ENCODE measurements around the gene FKRP. TPM values are rescaled to one million over a fixed set of nuclear protein-coding genes. Genes with fewer than 3 reads are reported as not detected.

Gene FKRP
- total and polyA plus RNA-seq, 2 of the 13 experiments (the other 11 are each of a cell fraction or from before 2014, with no cell fraction given), result 7.3 to 9.8 TPM

DNA sequence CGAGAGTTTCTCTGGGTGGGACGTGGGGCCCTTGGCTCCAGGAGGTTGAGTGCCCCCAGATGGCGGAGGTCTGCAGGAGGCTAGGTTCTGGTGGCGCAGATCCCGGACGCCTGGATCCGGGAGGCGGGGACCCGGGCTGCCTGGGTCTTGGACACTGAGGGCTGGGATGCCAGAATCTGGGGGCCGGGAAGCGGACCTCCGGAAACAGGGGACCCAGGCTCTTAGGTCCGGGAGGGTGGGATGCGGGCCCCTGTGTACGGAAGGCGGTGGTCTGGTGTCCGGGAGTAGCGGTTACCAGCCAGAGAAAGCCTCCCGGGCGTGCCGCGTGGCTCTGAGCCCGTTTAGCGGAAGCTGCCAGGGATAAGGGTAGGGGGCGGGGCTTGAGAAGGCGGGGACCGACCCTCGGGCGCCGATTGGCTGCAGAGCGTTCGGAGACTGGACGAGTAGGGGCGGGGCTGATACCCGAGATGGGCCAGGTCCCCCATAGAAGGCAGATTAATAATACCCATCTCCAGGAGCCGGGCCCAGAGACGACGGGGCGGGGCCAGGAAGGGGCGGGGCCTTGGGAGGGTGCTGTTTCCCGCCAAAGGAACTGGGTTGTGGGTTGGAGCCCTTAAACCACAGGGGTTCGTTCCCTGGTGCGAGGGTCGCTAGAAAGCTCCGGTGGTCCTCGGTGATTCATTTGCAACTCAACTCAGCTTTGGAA is 42.6 kb downstream of the FKRP start, which contains the start of gene SLC1A5 (continued):
- TF ChIP-seq ZFY (CRISPR knock-in tag; IDR thresholded peaks at IDR 0.05) (no peak), SP140L (CRISPR knock-in tag; IDR thresholded peaks at IDR 0.05; ENCODE audit: borderline replicate concordance) (no peak; the same call in 1 of the 2 replicates), PAWR (CRISPR knock-in tag; IDR thresholded peaks at IDR 0.05; ENCODE audit: borderline replicate concordance) (no peak), ZNF777 (CRISPR knock-in tag; IDR thresholded peaks at IDR 0.05) (no peak; the same call in 1 of the 2 replicates), NBN (conservative IDR thresholded peaks at IDR 0.05) (no peak), ZNF570 (CRISPR knock-in tag; IDR thresholded peaks at IDR 0.05; ENCODE audit: borderline replicate concordance) (peak; percentile 37; the same call in 1 of the 2 replicates), SKI (IDR thresholded peaks at IDR 0.05; ENCODE audit: partially characterized antibody) (no peak), SIX4 (CRISPR knock-in tag; IDR thresholded peaks at IDR 0.05) (peak; percentile 73), ZNF234 (CRISPR knock-in tag; conservative IDR thresholded peaks at IDR 0.05) (peak; percentile 59; the same call in 1 of the 2 replicates), ZFP37 (CRISPR knock-in tag; IDR thresholded peaks at IDR 0.05; ENCODE audit: borderline replicate concordance) (no peak; the same call in 1 of the 2 replicates), ZSCAN29 (CRISPR knock-in tag; conservative IDR thresholded peaks at IDR 0.05) (no peak), KAT2B (IDR thresholded peaks at IDR 0.05; ENCODE audit: borderline replicate concordance, low read depth, low read length) (no peak), HNRNPLL (IDR thresholded peaks at IDR 0.05; ENCODE audit: low read depth, low read length, poor library complexity, severe bottlenecking) (peak; percentile 62), ZNF333 (CRISPR knock-in tag; IDR thresholded peaks at IDR 0.05; ENCODE audit: borderline replicate concordance) (no peak), ZNF3 (CRISPR knock-in tag; IDR thresholded peaks at IDR 0.05) (no peak), ZBTB38 (CRISPR knock-in tag; IDR thresholded peaks at IDR 0.05) (peak; percentile 42; the same call in 1 of the 2 replicates), U2AF1 (optimal IDR thresholded peaks at IDR 0.05; ENCODE audit: low read depth, low read length) (peak; percentile 86)
- TF ChIP-seq, protein P1, sequence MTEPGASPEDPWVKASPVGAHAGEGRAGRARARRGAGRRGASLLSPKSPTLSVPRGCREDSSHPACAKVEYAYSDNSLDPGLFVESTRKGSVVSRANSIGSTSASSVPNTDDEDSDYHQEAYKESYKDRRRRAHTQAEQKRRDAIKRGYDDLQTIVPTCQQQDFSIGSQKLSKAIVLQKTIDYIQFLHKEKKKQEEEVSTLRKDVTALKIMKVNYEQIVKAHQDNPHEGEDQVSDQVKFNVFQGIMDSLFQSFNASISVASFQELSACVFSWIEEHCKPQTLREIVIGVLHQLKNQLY (CRISPR knock-in tag; IDR thresholded peaks at IDR 0.05), result 0 out of 2 replicates have a peak, but pooled peaks have one; percentile 29
- TF ChIP-seq, protein P2, sequence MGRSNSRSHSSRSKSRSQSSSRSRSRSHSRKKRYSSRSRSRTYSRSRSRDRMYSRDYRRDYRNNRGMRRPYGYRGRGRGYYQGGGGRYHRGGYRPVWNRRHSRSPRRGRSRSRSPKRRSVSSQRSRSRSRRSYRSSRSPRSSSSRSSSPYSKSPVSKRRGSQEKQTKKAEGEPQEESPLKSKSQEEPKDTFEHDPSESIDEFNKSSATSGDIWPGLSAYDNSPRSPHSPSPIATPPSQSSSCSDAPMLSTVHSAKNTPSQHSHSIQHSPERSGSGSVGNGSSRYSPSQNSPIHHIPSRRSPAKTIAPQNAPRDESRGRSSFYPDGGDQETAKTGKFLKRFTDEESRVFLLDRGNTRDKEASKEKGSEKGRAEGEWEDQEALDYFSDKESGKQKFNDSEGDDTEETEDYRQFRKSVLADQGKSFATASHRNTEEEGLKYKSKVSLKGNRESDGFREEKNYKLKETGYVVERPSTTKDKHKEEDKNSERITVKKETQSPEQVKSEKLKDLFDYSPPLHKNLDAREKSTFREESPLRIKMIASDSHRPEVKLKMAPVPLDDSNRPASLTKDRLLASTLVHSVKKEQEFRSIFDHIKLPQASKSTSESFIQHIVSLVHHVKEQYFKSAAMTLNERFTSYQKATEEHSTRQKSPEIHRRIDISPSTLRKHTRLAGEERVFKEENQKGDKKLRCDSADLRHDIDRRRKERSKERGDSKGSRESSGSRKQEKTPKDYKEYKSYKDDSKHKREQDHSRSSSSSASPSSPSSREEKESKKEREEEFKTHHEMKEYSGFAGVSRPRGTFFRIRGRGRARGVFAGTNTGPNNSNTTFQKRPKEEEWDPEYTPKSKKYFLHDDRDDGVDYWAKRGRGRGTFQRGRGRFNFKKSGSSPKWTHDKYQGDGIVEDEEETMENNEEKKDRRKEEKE (IDR thresholded peaks at IDR 0.05), result no peak
- TF ChIP-seq, protein P3, sequence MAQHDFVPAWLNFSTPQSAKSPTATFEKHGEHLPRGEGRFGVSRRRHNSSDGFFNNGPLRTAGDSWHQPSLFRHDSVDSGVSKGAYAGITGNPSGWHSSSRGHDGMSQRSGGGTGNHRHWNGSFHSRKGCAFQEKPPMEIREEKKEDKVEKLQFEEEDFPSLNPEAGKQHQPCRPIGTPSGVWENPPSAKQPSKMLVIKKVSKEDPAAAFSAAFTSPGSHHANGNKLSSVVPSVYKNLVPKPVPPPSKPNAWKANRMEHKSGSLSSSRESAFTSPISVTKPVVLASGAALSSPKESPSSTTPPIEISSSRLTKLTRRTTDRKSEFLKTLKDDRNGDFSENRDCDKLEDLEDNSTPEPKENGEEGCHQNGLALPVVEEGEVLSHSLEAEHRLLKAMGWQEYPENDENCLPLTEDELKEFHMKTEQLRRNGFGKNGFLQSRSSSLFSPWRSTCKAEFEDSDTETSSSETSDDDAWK (CRISPR knock-in tag; IDR thresholded peaks at IDR 0.05), result no peak
- TF ChIP-seq, protein P4, sequence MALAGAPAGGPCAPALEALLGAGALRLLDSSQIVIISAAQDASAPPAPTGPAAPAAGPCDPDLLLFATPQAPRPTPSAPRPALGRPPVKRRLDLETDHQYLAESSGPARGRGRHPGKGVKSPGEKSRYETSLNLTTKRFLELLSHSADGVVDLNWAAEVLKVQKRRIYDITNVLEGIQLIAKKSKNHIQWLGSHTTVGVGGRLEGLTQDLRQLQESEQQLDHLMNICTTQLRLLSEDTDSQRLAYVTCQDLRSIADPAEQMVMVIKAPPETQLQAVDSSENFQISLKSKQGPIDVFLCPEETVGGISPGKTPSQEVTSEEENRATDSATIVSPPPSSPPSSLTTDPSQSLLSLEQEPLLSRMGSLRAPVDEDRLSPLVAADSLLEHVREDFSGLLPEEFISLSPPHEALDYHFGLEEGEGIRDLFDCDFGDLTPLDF (CRISPR knock-in tag; IDR thresholded peaks at IDR 0.05), result peak; percentile 71
- TF ChIP-seq, protein P5, sequence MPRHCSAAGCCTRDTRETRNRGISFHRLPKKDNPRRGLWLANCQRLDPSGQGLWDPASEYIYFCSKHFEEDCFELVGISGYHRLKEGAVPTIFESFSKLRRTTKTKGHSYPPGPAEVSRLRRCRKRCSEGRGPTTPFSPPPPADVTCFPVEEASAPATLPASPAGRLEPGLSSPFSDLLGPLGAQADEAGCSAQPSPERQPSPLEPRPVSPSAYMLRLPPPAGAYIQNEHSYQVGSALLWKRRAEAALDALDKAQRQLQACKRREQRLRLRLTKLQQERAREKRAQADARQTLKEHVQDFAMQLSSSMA (CRISPR knock-in tag; IDR thresholded peaks at IDR 0.05), result no peak
- TF ChIP-seq, protein P6, sequence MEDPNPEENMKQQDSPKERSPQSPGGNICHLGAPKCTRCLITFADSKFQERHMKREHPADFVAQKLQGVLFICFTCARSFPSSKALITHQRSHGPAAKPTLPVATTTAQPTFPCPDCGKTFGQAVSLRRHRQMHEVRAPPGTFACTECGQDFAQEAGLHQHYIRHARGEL (CRISPR knock-in tag; IDR thresholded peaks at IDR 0.05), result no peak
